Stomach (tissue), 4 donors: ENCODE results near the gene PRKN.

ENCODE experiments used
- CTCF ChIP-seq, 7 experiments: fragments of 450-650 bp in 4 of 7; fragments of 200-600 bp in 3 of 7; sonication (generic) in 3 of 7; IDR thresholded peaks; one replicate each; pipeline ENCODE4 v1.5.1; 2016 to 2019; ENCODE audit warnings: antibody characterized with exemption in 7 of 7, control low read depth in 2 of 7, mild to moderate bottlenecking in 1 of 7
- EP300 ChIP-seq: sonication (generic); formaldehyde crosslinking; IDR thresholded peaks from one replicate; pipeline ENCODE4 v1.6.1; 2017; ENCODE audit warnings: antibody characterized with exemption
- POLR2A ChIP-seq, 4 donors: fragments of 450-650 bp; IDR thresholded peaks; one replicate each; pipeline ENCODE4 v1.6.1; 2016; ENCODE audit warnings: antibody characterized with exemption in 4 of 4, control low read depth in 2 of 4, mild to moderate bottlenecking in 1 of 4, moderate library complexity in 1 of 4

- TF ChIP-seq EP300 (no peak), CTCF (IDR thresholded peaks at IDR 0.05) (no peak), POLR2A (IDR thresholded peaks at IDR 0.05) (no peak)
These were observed 891.9 kb downstream of the PRKN start for GRCh38 chr6:161835500-161836215.
